ENCODE results near the gene MTG1. TPM values are rescaled to one million over a fixed set of nuclear protein-coding genes. Genes with fewer than 3 reads are reported as not detected.

The MTG1 gene
- total and polyA plus RNA-seq, 2 experiments from 2014 or later, result 22.8 to 50.7 TPM

- Histone ChIP-seq H3F3A (ENCODE audit: insufficient read depth) (no peaks in the 10 kb centered on the region), H3K27ac (no peak overlapping the region), H3K36me3 (ENCODE audit: low read depth) (no peaks in the 10 kb centered on the region), H3K4me1 (ENCODE audit: insufficient read depth) (no peaks in the 10 kb centered on the region), H2AFZ (no peak overlapping the region), H3K4me3 (no peak overlapping the region), H3K79me2 (ENCODE audit: insufficient read depth) (no peaks in the 10 kb centered on the region), H3K4me2 (ENCODE audit: unreplicated experiment) (no peak overlapping the region), H4K20me1 (ENCODE audit: insufficient read depth) (no peaks in the 10 kb centered on the region), H3K9ac (no peak overlapping the region), H3K27me3 (replicated peaks; ENCODE audit: insufficient read depth) (no peaks in the 10 kb centered on the region), H3K9me3 (ENCODE audit: low read depth) (no peaks in the 10 kb centered on the region), H3K9me2 (ENCODE audit: insufficient read depth) (no peaks in the 10 kb centered on the region)
- in situ Hi-C loops (cut with MboI), result no loop called here
- DNase-seq, result no peak
- no peak for TF ChIP-seq EZH2phosphoT487 (IDR thresholded peaks at IDR 0.05; ENCODE audit: insufficient read depth, low read depth)
- no peak for TF ChIP-seq EZH2 (IDR thresholded peaks at IDR 0.05; ENCODE audit: insufficient read depth, poor library complexity, severe bottlenecking)
- 81 to 83% methylated on average over 17 of the region's 17 CpGs for WGBS, 2 experiments (ENCODE audit: low coverage in 1 of 2, low lambda C conversion rate in 2 of 2, missing lambda C conversion rate in 2 of 2)
Observed at GRCh38 chr10:133388236-133388972, 5.6 kb upstream of the MTG1 start.

GRCh38 chr10:133388973-133389818 is 4.8 kb upstream of the MTG1 start:
- 85 to 87% methylated on average over 38 to 39 of the region's 39 CpGs for WGBS, 2 experiments (ENCODE audit: low coverage in 1 of 2, low lambda C conversion rate in 2 of 2, missing lambda C conversion rate in 2 of 2)
- no peaks in the 10 kb centered on the region for H3K27me3 ChIP-seq (replicated peaks; ENCODE audit: insufficient read depth)
- no peaks in the 10 kb centered on the region for H3F3A ChIP-seq (ENCODE audit: insufficient read depth)
- in situ Hi-C loops (cut with MboI), result no loop called here
- H4K20me1 ChIP-seq (ENCODE audit: insufficient read depth), result no peaks in the 10 kb centered on the region
- H3K4me3 ChIP-seq, result no peak overlapping the region
- no peaks in the 10 kb centered on the region for H3K9me2 ChIP-seq (ENCODE audit: insufficient read depth)
- H2AFZ ChIP-seq, result no peak overlapping the region
- H3K4me2 ChIP-seq (ENCODE audit: unreplicated experiment), result no peak overlapping the region
- no peaks in the 10 kb centered on the region for H3K9me3 ChIP-seq (ENCODE audit: low read depth)
- peaks cover under 1% of the 10 kb centered on the region; the same call in 1 of the 2 replicates for H3K79me2 ChIP-seq (ENCODE audit: insufficient read depth)
- no peak overlapping the region for H3K9ac ChIP-seq
- no peak for TF ChIP-seq EZH2 (IDR thresholded peaks at IDR 0.05; ENCODE audit: insufficient read depth, poor library complexity, severe bottlenecking)
- no peak for TF ChIP-seq EZH2phosphoT487 (IDR thresholded peaks at IDR 0.05; ENCODE audit: insufficient read depth, low read depth)
- H3K4me1 ChIP-seq (ENCODE audit: insufficient read depth), result no peaks in the 10 kb centered on the region
- no peak overlapping the region for H3K27ac ChIP-seq
- no peak for DNase-seq
- H3K36me3 ChIP-seq (ENCODE audit: low read depth), result no peaks in the 10 kb centered on the region

GRCh38 chr10:133390597-133391248 is 3.2 kb upstream of the MTG1 start:
- H3K36me3 ChIP-seq (ENCODE audit: low read depth), result no peaks in the 10 kb centered on the region
- H3K4me1 ChIP-seq (ENCODE audit: insufficient read depth), result 0 out of 2 replicates have a peak, but pooled peaks cover 8% of the 10 kb centered on the region
- WGBS, 2 experiments (ENCODE audit: low coverage in 1 of 2, low lambda C conversion rate in 2 of 2, missing lambda C conversion rate in 2 of 2), result 89 to 95% methylated on average over 19 of the region's 19 CpGs
- no peaks in the 10 kb centered on the region for H3K9me3 ChIP-seq (ENCODE audit: low read depth)
- H4K20me1 ChIP-seq (ENCODE audit: insufficient read depth), result no peaks in the 10 kb centered on the region
- H3K79me2 ChIP-seq (ENCODE audit: insufficient read depth), result peaks cover 16% of the 10 kb centered on the region
- no peak for DNase-seq
- no peaks in the 10 kb centered on the region for H3K27me3 ChIP-seq (replicated peaks; ENCODE audit: insufficient read depth)
- H3K9ac ChIP-seq, result no peak overlapping the region
- H3F3A ChIP-seq (ENCODE audit: insufficient read depth), result no peaks in the 10 kb centered on the region
- in situ Hi-C loops (cut with MboI), result no loop called here
- H3K27ac ChIP-seq, result no peak overlapping the region
- H3K9me2 ChIP-seq (ENCODE audit: insufficient read depth), result no peaks in the 10 kb centered on the region
- H3K4me2 ChIP-seq (ENCODE audit: unreplicated experiment), result no peak overlapping the region
- no peak overlapping the region for H3K4me3 ChIP-seq
- no peak overlapping the region for H2AFZ ChIP-seq
- TF ChIP-seq EZH2 (IDR thresholded peaks at IDR 0.05; ENCODE audit: insufficient read depth, poor library complexity, severe bottlenecking) (no peak), EZH2phosphoT487 (IDR thresholded peaks at IDR 0.05; ENCODE audit: insufficient read depth, low read depth) (no peak)

GRCh38 chr10:133391249-133391635 is 2.7 kb upstream of the MTG1 start:
- in situ Hi-C loops (cut with MboI), result no loop called here
- TF ChIP-seq EZH2 (IDR thresholded peaks at IDR 0.05; ENCODE audit: insufficient read depth, poor library complexity, severe bottlenecking) (no peak), EZH2phosphoT487 (IDR thresholded peaks at IDR 0.05; ENCODE audit: insufficient read depth, low read depth) (no peak)
- H3K4me2 ChIP-seq (ENCODE audit: unreplicated experiment), result no peak overlapping the region
- 0 out of 2 replicates have a peak, but pooled peaks cover 9% of the 10 kb centered on the region for H3K4me1 ChIP-seq (ENCODE audit: insufficient read depth)
- no peaks in the 10 kb centered on the region for H3K9me2 ChIP-seq (ENCODE audit: insufficient read depth)
- no peaks in the 10 kb centered on the region for H3K36me3 ChIP-seq (ENCODE audit: low read depth)
- no peaks in the 10 kb centered on the region for H3K9me3 ChIP-seq (ENCODE audit: low read depth)
- no peaks in the 10 kb centered on the region for H4K20me1 ChIP-seq (ENCODE audit: insufficient read depth)
- no peak overlapping the region for H2AFZ ChIP-seq
- H3K79me2 ChIP-seq (ENCODE audit: insufficient read depth), result peaks cover 21% of the 10 kb centered on the region
- no peak overlapping the region for H3K9ac ChIP-seq
- no peaks in the 10 kb centered on the region for H3K27me3 ChIP-seq (replicated peaks; ENCODE audit: insufficient read depth)
- DNase-seq, result no peak
- no peak overlapping the region for H3K4me3 ChIP-seq
- no peak overlapping the region for H3K27ac ChIP-seq
- 97% methylated on average over 12 of the region's 12 CpGs for WGBS, 2 experiments (ENCODE audit: low coverage in 1 of 2, low lambda C conversion rate in 2 of 2, missing lambda C conversion rate in 2 of 2)
- no peaks in the 10 kb centered on the region for H3F3A ChIP-seq (ENCODE audit: insufficient read depth)

Measured in GM23248 (cell line).